DND-41 (cell line): Measurements from ENCODE around the gene ATP8A2.

ENCODE experiments used
- CTCF ChIP-seq: IDR thresholded peaks from 2 replicates; pipeline ENCODE4 v1.5.1; 2012; ENCODE audit warnings: borderline replicate concordance, low read length, moderate library complexity, mild to moderate bottlenecking; ENCODE audit not compliant: poor library complexity, severe bottlenecking; ENCODE audit errors: extremely low read depth
- EZH2 ChIP-seq: IDR thresholded peaks from 3 replicates; pipeline ENCODE4 v1.6.1; 2012; ENCODE audit warnings: borderline replicate concordance, low read depth, mild to moderate bottlenecking, moderate library complexity, low read length, inconsistent platforms; ENCODE audit not compliant: severe bottlenecking

GRCh38 chr13:26016189-26016588 lies 644.4 kb downstream of the ATP8A2 start:
- TF ChIP-seq CTCF (no peak), EZH2 (no peak)
